ENCODE data around the gene TRIM44. TPM values are rescaled to one million over a fixed set of nuclear protein-coding genes. Genes with fewer than 3 reads are reported as not detected.

Gene TRIM44
- total and polyA plus RNA-seq, 2 donors (not counting 3 experiments of a cell fraction or from before 2014, with no cell fraction given), result 31.7 to 72.0 TPM

DNA sequence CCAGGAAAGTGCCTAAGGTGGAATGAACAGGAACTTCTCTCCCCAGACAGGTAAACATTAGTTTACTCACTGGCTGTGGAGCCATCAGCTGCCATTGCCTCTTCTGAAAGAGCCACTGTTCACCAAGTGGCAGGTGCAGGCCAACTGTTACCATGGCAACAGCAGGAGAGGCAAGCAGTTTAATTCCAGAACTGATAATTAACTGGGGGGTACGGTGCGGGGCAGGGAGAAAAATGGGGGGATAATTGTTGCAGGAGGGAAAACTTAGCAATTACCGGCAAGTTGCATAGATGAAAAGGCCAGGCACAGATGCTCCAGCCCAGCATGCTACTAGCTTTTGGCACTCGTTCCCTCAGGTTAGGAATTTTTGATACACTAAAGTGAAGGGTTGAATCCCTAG lies 85.1 kb downstream of the TRIM44 start:
- no peak overlapping the region for H3K4me2 ChIP-seq (ENCODE audit: insufficient read depth, low read length)
- TF ChIP-seq GATA2 (IDR thresholded peaks at IDR 0.05; ENCODE audit: insufficient read depth, insufficient read length, low read depth, low read length), result no peak
- TF ChIP-seq, protein P1, sequence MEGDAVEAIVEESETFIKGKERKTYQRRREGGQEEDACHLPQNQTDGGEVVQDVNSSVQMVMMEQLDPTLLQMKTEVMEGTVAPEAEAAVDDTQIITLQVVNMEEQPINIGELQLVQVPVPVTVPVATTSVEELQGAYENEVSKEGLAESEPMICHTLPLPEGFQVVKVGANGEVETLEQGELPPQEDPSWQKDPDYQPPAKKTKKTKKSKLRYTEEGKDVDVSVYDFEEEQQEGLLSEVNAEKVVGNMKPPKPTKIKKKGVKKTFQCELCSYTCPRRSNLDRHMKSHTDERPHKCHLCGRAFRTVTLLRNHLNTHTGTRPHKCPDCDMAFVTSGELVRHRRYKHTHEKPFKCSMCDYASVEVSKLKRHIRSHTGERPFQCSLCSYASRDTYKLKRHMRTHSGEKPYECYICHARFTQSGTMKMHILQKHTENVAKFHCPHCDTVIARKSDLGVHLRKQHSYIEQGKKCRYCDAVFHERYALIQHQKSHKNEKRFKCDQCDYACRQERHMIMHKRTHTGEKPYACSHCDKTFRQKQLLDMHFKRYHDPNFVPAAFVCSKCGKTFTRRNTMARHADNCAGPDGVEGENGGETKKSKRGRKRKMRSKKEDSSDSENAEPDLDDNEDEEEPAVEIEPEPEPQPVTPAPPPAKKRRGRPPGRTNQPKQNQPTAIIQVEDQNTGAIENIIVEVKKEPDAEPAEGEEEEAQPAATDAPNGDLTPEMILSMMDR (IDR thresholded peaks at IDR 0.05; ENCODE audit: extremely low read depth in 1 of 2, insufficient read depth in 1 of 2, low read depth in 1 of 2, low read length in 2 of 2), result no peak
- TF ChIP-seq, protein P2, sequence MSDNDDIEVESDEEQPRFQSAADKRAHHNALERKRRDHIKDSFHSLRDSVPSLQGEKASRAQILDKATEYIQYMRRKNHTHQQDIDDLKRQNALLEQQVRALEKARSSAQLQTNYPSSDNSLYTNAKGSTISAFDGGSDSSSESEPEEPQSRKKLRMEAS (IDR thresholded peaks at IDR 0.05; ENCODE audit: insufficient read depth, insufficient read length), result no peak
- no peak for TF ChIP-seq POLR2AphosphoS5 (IDR thresholded peaks at IDR 0.05; ENCODE audit: insufficient read depth, low read depth, low read length)
- TF ChIP-seq FOS (IDR thresholded peaks at IDR 0.05; ENCODE audit: borderline replicate concordance, insufficient read depth, low read length), result no peak
- TF ChIP-seq MYC (IDR thresholded peaks at IDR 0.05; ENCODE audit: low read depth, low read length), result no peak
- no peak for TF ChIP-seq EZH2 (IDR thresholded peaks at IDR 0.05; ENCODE audit: borderline replicate concordance, low read depth, low read length, severe bottlenecking)
- no peak for TF ChIP-seq JUN (IDR thresholded peaks at IDR 0.05; ENCODE audit: borderline replicate concordance, insufficient read depth, insufficient read length, low read depth)
- H3K4me3 ChIP-seq (replicated peaks in 1 of 3; ENCODE audit: insufficient read depth in 1 of 3, low read depth in 1 of 3, low read length in 3 of 3), result no peak overlapping the region
- no peaks in the 10 kb centered on the region for H3K27me3 ChIP-seq (ENCODE audit: control insufficient read depth in 2 of 2, insufficient read depth in 2 of 2, low read length in 2 of 2)
- intact Hi-C loops (cut with micrococcal nuclease), result no loop called here
- H3K27ac ChIP-seq (ENCODE audit: insufficient read depth, low read depth, low read length), result no peak overlapping the region
- POLR2A ChIA-PET, result no interaction called here
- H3K79me2 ChIP-seq (ENCODE audit: control insufficient read depth, insufficient read depth, low read length), result peaks cover 2% of the 10 kb centered on the region
- no peaks in the 10 kb centered on the region for H3K9me1 ChIP-seq (replicated peaks; ENCODE audit: control insufficient read depth, extremely low read depth, insufficient read depth, low read length)
- DNase-seq (ENCODE audit: low read depth, low spot score), result no peak
- no peaks in the 10 kb centered on the region for H4K20me1 ChIP-seq (replicated peaks; ENCODE audit: control insufficient read depth, extremely low read depth, insufficient read depth, low read length)
- CTCF ChIA-PET, result interaction anchor here (1.4 to 3.9 kb wide), 2 partner anchors 12 to 74 kb away, joined by 3 to 17 read pairs; no protein-coding TSS in a partner anchor
- dilution Hi-C loops (cut with MboI; ENCODE audit: extremely low pct_ligation_motif_present, low sequenced_read_pairs), result no loop called here
- FAIRE-seq, result no peak
- H3K9me3 ChIP-seq (replicated peaks; ENCODE audit: control insufficient read depth, insufficient read depth, low read length), result no peaks in the 10 kb centered on the region
- H3K4me1 ChIP-seq (ENCODE audit: control insufficient read depth, extremely low read depth, insufficient read depth, low read length), result peaks cover 17% of the 10 kb centered on the region
- H3K36me3 ChIP-seq (ENCODE audit: control insufficient read depth in 2 of 2, extremely low read depth in 1 of 2, insufficient read depth in 2 of 2, low read length in 2 of 2), result no peaks in the 10 kb centered on the region
- H3K9ac ChIP-seq (replicated peaks; ENCODE audit: extremely low read depth, insufficient read depth, low read length), result no peak overlapping the region
- no TSS peak for BruUV-seq (replicated peaks)
- H2AFZ ChIP-seq (ENCODE audit: low read depth, low read length), result no peak overlapping the region
